HepG2 (cell line): ENCODE data around the gene ENDOD1. TPM values are rescaled to one million over a fixed set of nuclear protein-coding genes. Genes with fewer than 3 reads are reported as not detected.

Experiments used
- ATAC-seq: fragments of 200-7000 bp; cut with Tn5 transposase; 3 replicates; pipeline ENCODE4 v1.9.1; 2020; ENCODE audit warnings: mild to moderate bottlenecking, moderate library complexity
- BruUV-seq: library from RNA; stranded (reverse); fragments of 400-500 nt; replicated peaks from 2 replicates; lab custom pipeline; 2021; lab: Mats Ljungman, UMichigan
- CTCF ChIA-PET: fragments of 300-600 bp; formaldehyde crosslinking; extraction: SDS; loops from one replicate; lab custom pipeline; 2021; ENCODE audit warnings: low total read pairs, inconsistent platforms, low intra/inter-chr PET ratio; lab: Yijun Ruan, JAX
- POLR2A ChIA-PET: fragments of 350-600 bp; sonication (Branson Sonifier 250); formaldehyde crosslinking; loops from one replicate; lab custom pipeline; 2020; ENCODE audit warnings: antibody characterized with exemption, inconsistent platforms; lab: Yijun Ruan, JAX
- DNase-seq: peaks from one replicate; pipeline ENCODE4 v3.0.0-alpha.2; 2015; ENCODE audit warnings: low spot score
- FAIRE-seq: peaks from 3 replicates; lab custom pipeline; 2011; peaks lifted over from hg19 to GRCh38; lab: Jason Lieb, UNC
- H2AFZ ChIP-seq: one replicate; pipeline ENCODE4 v1.6.1; 2011; ENCODE audit warnings: low read length, inconsistent platforms
- H3K27ac ChIP-seq: fragments of 300-600 bp; 3 replicates; pipeline ENCODE4 v1.8.0; 2011; ENCODE audit warnings: mixed run types, mild to moderate bottlenecking, mixed read lengths, low read length, inconsistent platforms; ENCODE audit not compliant: insufficient read depth; ENCODE audit errors: extremely low read length
- H3K27me3 ChIP-seq, 2 experiments: fragments of 200-600 bp in 1 of 2; 2 replicates in 1 of 2; 3 replicates in 1 of 2; pipeline versions ENCODE4 v1.6.0 to v1.8.0; 2011; ENCODE audit warnings: low read length in 2 of 2, mild to moderate bottlenecking in 2 of 2, moderate library complexity in 2 of 2, inconsistent platforms in 1 of 2; ENCODE audit not compliant: insufficient read depth in 2 of 2, control insufficient read depth in 1 of 2
- H3K36me3 ChIP-seq, 2 experiments: fragments of 200-600 bp in 1 of 2; replicated peaks in 1 of 2; 2 replicates in 1 of 2; 3 replicates in 1 of 2; pipeline versions ENCODE4 v1.5.1 to v1.8.0; 2011; ENCODE audit warnings: low read length in 2 of 2, inconsistent platforms in 1 of 2; ENCODE audit not compliant: insufficient read depth in 2 of 2, control insufficient read depth in 1 of 2
- H3K4me1 ChIP-seq: 2 replicates; pipeline ENCODE4 v1.5.1; 2012; ENCODE audit warnings: low read length, inconsistent platforms; ENCODE audit not compliant: insufficient read depth
- H3K4me2 ChIP-seq: 2 replicates; pipeline ENCODE4 v1.6.0; 2011; ENCODE audit warnings: low read depth, low read length, inconsistent platforms
- H3K4me3 ChIP-seq, 3 experiments: fragments of 200-600 bp in 1 of 3; sonication (generic), shearing (Covaris generic) in 1 of 3; replicated peaks in 1 of 3; 2 replicates each; pipeline ENCODE4 v1.5.1; 2011 to 2016; ENCODE audit warnings: low read length in 3 of 3, inconsistent platforms in 2 of 3, low read depth in 2 of 3, mild to moderate bottlenecking in 2 of 3, control low read depth in 1 of 3, mixed read lengths in 1 of 3; ENCODE audit not compliant: insufficient read depth in 1 of 3
- H3K79me2 ChIP-seq: one replicate; pipeline ENCODE4 v1.6.1; 2011; ENCODE audit warnings: low read length, inconsistent platforms; ENCODE audit not compliant: insufficient read depth
- H3K9ac ChIP-seq: 2 replicates; pipeline ENCODE4 v1.6.0; 2011; ENCODE audit warnings: mild to moderate bottlenecking, low read depth, low read length, inconsistent platforms; ENCODE audit not compliant: insufficient read depth
- H3K9me3 ChIP-seq: 2 replicates; pipeline ENCODE4 v1.5.1; 2012; ENCODE audit warnings: mild to moderate bottlenecking, low read length
- H4K20me1 ChIP-seq: 2 replicates; pipeline ENCODE4 v1.6.0; 2011; ENCODE audit warnings: inconsistent platforms, mild to moderate bottlenecking, low read length, moderate library complexity; ENCODE audit not compliant: insufficient read depth
- GFI1 ChIP-seq: sonication (generic); formaldehyde crosslinking; IDR thresholded peaks from 2 replicates; pipeline ENCODE4 v1.5.0; 2020; ENCODE audit warnings: missing genetic modification reagents, mild to moderate bottlenecking, borderline replicate concordance
- MAX ChIP-seq: IDR thresholded peaks from 2 replicates; pipeline ENCODE4 v1.6.1; 2012; ENCODE audit warnings: inconsistent platforms
- MED8 ChIP-seq: sonication (generic); formaldehyde crosslinking; IDR thresholded peaks from 2 replicates; pipeline ENCODE4 v1.8.1; 2023; ENCODE audit warnings: mild to moderate bottlenecking, missing genetic modification reagents; ENCODE audit not compliant: insufficient replicate concordance
- SNAI1 ChIP-seq: sonication (generic); formaldehyde crosslinking; IDR thresholded peaks from 2 replicates; pipeline ENCODE4 v1.5.0; 2020; ENCODE audit warnings: mild to moderate bottlenecking, missing genetic modification reagents, borderline replicate concordance
- SPEN ChIP-seq: sonication (generic); formaldehyde crosslinking; IDR thresholded peaks from 2 replicates; pipeline ENCODE4 v1.5.1; 2020; ENCODE audit warnings: low read depth, mild to moderate bottlenecking, missing genetic modification reagents
- TOE1 ChIP-seq: sonication (generic); formaldehyde crosslinking; IDR thresholded peaks from 2 replicates; pipeline ENCODE4 v1.4.0; 2020; ENCODE audit warnings: mild to moderate bottlenecking, missing genetic modification reagents
- ZFP37 ChIP-seq: sonication (generic); formaldehyde crosslinking; IDR thresholded peaks from 2 replicates; pipeline ENCODE4 v1.4.0; 2020; ENCODE audit warnings: missing genetic modification reagents, borderline replicate concordance
- ZNF460 ChIP-seq: sonication (generic); formaldehyde crosslinking; IDR thresholded peaks from 2 replicates; pipeline ENCODE4 v1.5.1; 2020; ENCODE audit warnings: missing genetic modification reagents, mild to moderate bottlenecking, borderline replicate concordance
- WGBS: methylation state at CpG from one replicate; pipeline ENCODE4 v1.1.6; 2017; ENCODE audit warnings: low lambda C conversion rate; 5-methylcytosine and 5-hydroxymethylcytosine counted together
- in situ Hi-C: cut with HindIII; loops from 2 replicates; pipeline ENCODE4 v1.10.0; 2017; ENCODE audit warnings: low pct_unique_long_range_greater_than_20kb; ENCODE audit not compliant: extremely low pct_ligation_motif_present
- intact Hi-C: fragments of 100-400 bp; cut with micrococcal nuclease; formaldehyde crosslinking; loops from one replicate; pipeline ENCODE4 v1.10.0; 2022; ENCODE audit not compliant: unreplicated experiment
- polyA plus RNA-seq, 8 experiments: library from polyadenylated mRNA; depleted of rRNA in 3 of 8; stranded (reverse) in 7 of 8; unstranded in 1 of 8; fragments of >200 nt; fragmentation: Illumina TruSeq in 4 of 8; extraction: Trizol in 4 of 8; gene quantifications; 2 replicates each; pipeline versions ENCODE4 v1.2.1 to v1.2.3, GENCODE V29; 2011 to 2016; ENCODE audit warnings: low read depth in 4 of 8, missing spikeins in 1 of 8, mixed read lengths in 1 of 8; ENCODE audit not compliant: insufficient read depth in 1 of 8
- total RNA-seq, 5 experiments: library from RNA; depleted of rRNA; stranded (reverse); fragments of >200 nt; fragmentation: Illumina TruSeq; extraction: Trizol; gene quantifications; 2 replicates each; pipeline ENCODE4 v1.2.3, GENCODE V29; 2016; ENCODE audit warnings: low read depth in 1 of 5
- TF ChIP-seq, protein P1 (sequence below): sonication (generic); formaldehyde crosslinking; IDR thresholded peaks from 2 replicates; pipeline ENCODE4 v1.5.0; 2020; ENCODE audit warnings: mild to moderate bottlenecking, missing genetic modification reagents
- TF ChIP-seq, protein P2 (sequence below): sonication (generic); formaldehyde crosslinking; IDR thresholded peaks from 2 replicates; pipeline ENCODE4 v1.5.0; 2020; ENCODE audit warnings: missing genetic modification reagents
- TF ChIP-seq, protein P3 (sequence below): sonication (generic); formaldehyde crosslinking; IDR thresholded peaks from 2 replicates; pipeline ENCODE4 v1.4.0; 2020; ENCODE audit warnings: missing genetic modification reagents

ENDOD1 gene
- total and polyA plus RNA-seq, 2 of the 13 experiments (the other 11 are each of a cell fraction or from before 2014, with no cell fraction given) = 2.0 to 6.8 TPM

DNA sequence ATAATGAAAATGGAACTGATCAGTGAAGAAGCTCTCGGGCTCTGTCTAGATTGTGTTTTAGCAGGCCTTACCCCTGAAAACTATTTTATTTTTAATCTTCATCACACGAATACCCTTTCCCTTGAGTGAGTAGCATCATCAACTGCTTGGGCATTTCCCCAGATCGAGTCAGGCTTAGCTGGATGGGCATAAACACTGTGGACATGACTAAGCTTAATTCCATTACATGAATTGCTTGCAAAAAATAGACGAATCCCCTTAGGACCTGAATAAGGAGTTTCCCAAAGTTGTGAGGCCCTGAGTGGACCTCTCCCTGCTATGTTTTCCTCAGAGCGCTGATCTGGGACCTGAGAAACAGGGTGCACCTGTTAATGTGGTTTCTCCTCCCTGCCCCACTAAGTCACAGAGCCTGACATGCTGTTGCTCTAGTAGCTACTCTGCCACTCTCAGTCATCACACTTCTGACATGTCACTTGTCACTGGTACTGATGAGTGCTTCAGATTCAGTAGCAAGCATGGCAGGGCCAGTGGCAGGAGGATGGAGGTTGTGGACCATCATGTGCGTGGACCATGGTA lies 53.5 kb downstream of the ENDOD1 start:
- in situ Hi-C loops = loop anchor here (25.0 kb wide), 1 partner anchor 531 kb away; no protein-coding TSS in a partner anchor
- WGBS = 3% methylated on average over 6 of the region's 6 CpGs
- Histone ChIP-seq H3K36me3 (no peaks in the 10 kb centered on the region), H3K27ac (no peak overlapping the region), H4K20me1 (no peaks in the 10 kb centered on the region), H3K4me3 (no peak overlapping the region), H3K4me1 (peaks cover 13% of the 10 kb centered on the region), H3K4me2 (no peak overlapping the region), H3K79me2 (no peaks in the 10 kb centered on the region)
- no peak for FAIRE-seq
- CTCF ChIA-PET = no interaction called here
- intact Hi-C loops = loop anchor here (10.0 kb wide), 1 partner anchor 168 kb away; the partner anchor contains the start of genes CWC15 and KDM4D
- no peak for ATAC-seq
- TF ChIP-seq ZNF460 (CRISPR knock-in tag) (no peak), SNAI1 (no peak), TOE1 (CRISPR knock-in tag) (no peak), SPEN (CRISPR knock-in tag) (no peak), MED8 (CRISPR knock-in tag) (no peak), ZFP37 (no peak), GFI1 (CRISPR knock-in tag) (no peak), MAX (no peak)
- TF ChIP-seq, protein P1, sequence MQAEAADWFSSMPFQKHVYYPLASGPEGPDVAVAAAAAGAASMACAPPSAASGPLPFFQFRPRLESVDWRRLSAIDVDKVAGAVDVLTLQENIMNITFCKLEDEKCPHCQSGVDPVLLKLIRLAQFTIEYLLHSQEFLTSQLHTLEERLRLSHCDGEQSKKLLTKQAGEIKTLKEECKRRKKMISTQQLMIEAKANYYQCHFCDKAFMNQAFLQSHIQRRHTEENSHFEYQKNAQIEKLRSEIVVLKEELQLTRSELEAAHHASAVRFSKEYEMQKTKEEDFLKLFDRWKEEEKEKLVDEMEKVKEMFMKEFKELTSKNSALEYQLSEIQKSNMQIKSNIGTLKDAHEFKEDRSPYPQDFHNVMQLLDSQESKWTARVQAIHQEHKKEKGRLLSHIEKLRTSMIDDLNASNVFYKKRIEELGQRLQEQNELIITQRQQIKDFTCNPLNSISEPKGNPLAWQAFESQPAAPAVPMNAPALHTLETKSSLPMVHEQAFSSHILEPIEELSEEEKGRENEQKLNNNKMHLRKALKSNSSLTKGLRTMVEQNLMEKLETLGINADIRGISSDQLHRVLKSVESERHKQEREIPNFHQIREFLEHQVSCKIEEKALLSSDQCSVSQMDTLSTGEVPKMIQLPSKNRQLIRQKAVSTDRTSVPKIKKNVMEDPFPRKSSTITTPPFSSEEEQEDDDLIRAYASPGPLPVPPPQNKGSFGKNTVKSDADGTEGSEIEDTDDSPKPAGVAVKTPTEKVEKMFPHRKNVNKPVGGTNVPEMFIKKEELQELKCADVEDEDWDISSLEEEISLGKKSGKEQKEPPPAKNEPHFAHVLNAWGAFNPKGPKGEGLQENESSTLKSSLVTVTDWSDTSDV (CRISPR knock-in tag) = no peak
- TF ChIP-seq, protein P2, sequence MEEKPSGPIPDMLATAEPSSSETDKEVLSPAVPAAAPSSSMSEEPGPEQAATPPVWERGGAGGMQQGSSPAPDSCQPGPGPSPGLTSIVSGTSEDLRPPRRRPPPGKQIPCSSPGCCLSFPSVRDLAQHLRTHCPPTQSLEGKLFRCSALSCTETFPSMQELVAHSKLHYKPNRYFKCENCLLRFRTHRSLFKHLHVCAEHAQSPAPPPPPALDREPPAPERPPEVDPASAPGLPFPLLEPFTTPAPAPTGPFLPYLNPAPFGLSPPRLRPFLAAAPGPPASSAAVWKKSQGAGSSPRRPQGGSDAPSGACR (CRISPR knock-in tag) = no peak
- TF ChIP-seq, protein P3, sequence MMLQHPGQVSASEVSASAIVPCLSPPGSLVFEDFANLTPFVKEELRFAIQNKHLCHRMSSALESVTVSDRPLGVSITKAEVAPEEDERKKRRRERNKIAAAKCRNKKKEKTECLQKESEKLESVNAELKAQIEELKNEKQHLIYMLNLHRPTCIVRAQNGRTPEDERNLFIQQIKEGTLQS (CRISPR knock-in tag) = no peak
- TF ChIP-seq, all 625 proteins: peak for 0
- DNase-seq = no peak
- H3K27me3 ChIP-seq = peaks cover 0 to 4% of the 10 kb centered on the region in 2 experiments; a peak in 2 of 5 replicates
- no peaks in the 10 kb centered on the region for H3K9me3 ChIP-seq
- H2AFZ ChIP-seq = no peak overlapping the region
- BruUV-seq = no TSS peak
- no peak overlapping the region for H3K9ac ChIP-seq
- POLR2A ChIA-PET = no interaction called here
